ENCODE measurements around the gene TMEM222.
"Not testable (repeated sequence)": the region's sequence is repeated elsewhere in the genome, so short reads cannot be mapped to it uniquely, and the experiment has no call there.

DNA sequence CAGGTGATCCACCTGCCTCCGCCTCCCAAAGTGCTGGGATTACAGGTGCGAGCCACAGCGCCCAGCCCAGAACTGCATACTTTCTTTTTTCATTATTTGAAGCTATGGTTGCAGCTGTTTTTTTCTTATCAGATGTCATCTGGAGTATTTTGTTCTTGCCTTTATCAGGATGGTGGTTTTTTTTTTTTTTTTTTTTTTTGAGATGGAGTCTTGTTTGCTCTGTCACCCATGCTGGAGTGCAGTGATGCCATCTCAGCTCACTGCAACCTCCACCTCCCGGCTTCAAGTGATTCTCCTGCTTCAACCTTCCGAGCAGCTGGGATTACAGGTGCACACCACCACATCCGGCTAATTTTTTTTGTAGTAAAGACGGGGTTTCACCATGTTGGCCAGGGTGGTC is 36.1 kb upstream of the TMEM222 start:
- not testable (repeated sequence) for TF ChIP-seq NFE2L2 (IDR thresholded peaks at IDR 0.05; ENCODE audit: low read depth, low read length); POLR2A (IDR thresholded peaks at IDR 0.05; ENCODE audit: low read depth, low read length); RAD21 (IDR thresholded peaks at IDR 0.05; ENCODE audit: low read length); BHLHE40 (IDR thresholded peaks at IDR 0.05; ENCODE audit: low read depth, low read length); CEBPB (IDR thresholded peaks at IDR 0.05; ENCODE audit: low read depth, low read length); MXI1 (IDR thresholded peaks at IDR 0.05; ENCODE audit: borderline replicate concordance, low read depth, low read length); RFX5 (IDR thresholded peaks at IDR 0.05; ENCODE audit: low read depth, low read length); FOS (IDR thresholded peaks at IDR 0.05; ENCODE audit: low read depth, low read length); SMC3 (IDR thresholded peaks at IDR 0.05; ENCODE audit: low read depth, low read length); RCOR1 (IDR thresholded peaks at IDR 0.05; ENCODE audit: insufficient replicate concordance, low read length); CHD1 (IDR thresholded peaks at IDR 0.05; ENCODE audit: low read depth, low read length)
- TF ChIP-seq, protein P1, sequence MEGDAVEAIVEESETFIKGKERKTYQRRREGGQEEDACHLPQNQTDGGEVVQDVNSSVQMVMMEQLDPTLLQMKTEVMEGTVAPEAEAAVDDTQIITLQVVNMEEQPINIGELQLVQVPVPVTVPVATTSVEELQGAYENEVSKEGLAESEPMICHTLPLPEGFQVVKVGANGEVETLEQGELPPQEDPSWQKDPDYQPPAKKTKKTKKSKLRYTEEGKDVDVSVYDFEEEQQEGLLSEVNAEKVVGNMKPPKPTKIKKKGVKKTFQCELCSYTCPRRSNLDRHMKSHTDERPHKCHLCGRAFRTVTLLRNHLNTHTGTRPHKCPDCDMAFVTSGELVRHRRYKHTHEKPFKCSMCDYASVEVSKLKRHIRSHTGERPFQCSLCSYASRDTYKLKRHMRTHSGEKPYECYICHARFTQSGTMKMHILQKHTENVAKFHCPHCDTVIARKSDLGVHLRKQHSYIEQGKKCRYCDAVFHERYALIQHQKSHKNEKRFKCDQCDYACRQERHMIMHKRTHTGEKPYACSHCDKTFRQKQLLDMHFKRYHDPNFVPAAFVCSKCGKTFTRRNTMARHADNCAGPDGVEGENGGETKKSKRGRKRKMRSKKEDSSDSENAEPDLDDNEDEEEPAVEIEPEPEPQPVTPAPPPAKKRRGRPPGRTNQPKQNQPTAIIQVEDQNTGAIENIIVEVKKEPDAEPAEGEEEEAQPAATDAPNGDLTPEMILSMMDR (conservative IDR thresholded peaks at IDR 0.05; ENCODE audit: low read depth, low read length) = not testable (repeated sequence)
- TF ChIP-seq, protein P2, sequence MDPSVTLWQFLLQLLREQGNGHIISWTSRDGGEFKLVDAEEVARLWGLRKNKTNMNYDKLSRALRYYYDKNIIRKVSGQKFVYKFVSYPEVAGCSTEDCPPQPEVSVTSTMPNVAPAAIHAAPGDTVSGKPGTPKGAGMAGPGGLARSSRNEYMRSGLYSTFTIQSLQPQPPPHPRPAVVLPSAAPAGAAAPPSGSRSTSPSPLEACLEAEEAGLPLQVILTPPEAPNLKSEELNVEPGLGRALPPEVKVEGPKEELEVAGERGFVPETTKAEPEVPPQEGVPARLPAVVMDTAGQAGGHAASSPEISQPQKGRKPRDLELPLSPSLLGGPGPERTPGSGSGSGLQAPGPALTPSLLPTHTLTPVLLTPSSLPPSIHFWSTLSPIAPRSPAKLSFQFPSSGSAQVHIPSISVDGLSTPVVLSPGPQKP (IDR thresholded peaks at IDR 0.05; ENCODE audit: borderline replicate concordance, low read depth, low read length) = not testable (repeated sequence)
- TF ChIP-seq, protein P3, sequence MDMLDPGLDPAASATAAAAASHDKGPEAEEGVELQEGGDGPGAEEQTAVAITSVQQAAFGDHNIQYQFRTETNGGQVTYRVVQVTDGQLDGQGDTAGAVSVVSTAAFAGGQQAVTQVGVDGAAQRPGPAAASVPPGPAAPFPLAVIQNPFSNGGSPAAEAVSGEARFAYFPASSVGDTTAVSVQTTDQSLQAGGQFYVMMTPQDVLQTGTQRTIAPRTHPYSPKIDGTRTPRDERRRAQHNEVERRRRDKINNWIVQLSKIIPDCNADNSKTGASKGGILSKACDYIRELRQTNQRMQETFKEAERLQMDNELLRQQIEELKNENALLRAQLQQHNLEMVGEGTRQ (IDR thresholded peaks at IDR 0.05; ENCODE audit: low read depth, low read length) = not testable (repeated sequence)

All from IMR-90 (cell line).